Breast epithelium (tissue), 3 donors: Measurements from ENCODE around the gene PPP6R3.

Source experiments
- POLR2AphosphoS5 ChIP-seq, 3 donors: sonication (generic); formaldehyde crosslinking; IDR thresholded peaks; one replicate each; pipeline ENCODE4 v1.6.1; 2017; ENCODE audit warnings: antibody characterized with exemption in 3 of 3
- TF ChIP-seq, protein P1 (sequence below), 3 donors: fragments of 450-650 bp; IDR thresholded peaks; one replicate each; pipeline ENCODE4 v1.5.1; 2016 to 2017; ENCODE audit warnings: antibody characterized with exemption in 3 of 3, mild to moderate bottlenecking in 3 of 3, moderate library complexity in 3 of 3

GRCh38 chr11:68470304-68470811 is 9.8 kb downstream of the PPP6R3 start:
- no peak for TF ChIP-seq POLR2AphosphoS5 (IDR thresholded peaks at IDR 0.05)
- TF ChIP-seq, protein P1, sequence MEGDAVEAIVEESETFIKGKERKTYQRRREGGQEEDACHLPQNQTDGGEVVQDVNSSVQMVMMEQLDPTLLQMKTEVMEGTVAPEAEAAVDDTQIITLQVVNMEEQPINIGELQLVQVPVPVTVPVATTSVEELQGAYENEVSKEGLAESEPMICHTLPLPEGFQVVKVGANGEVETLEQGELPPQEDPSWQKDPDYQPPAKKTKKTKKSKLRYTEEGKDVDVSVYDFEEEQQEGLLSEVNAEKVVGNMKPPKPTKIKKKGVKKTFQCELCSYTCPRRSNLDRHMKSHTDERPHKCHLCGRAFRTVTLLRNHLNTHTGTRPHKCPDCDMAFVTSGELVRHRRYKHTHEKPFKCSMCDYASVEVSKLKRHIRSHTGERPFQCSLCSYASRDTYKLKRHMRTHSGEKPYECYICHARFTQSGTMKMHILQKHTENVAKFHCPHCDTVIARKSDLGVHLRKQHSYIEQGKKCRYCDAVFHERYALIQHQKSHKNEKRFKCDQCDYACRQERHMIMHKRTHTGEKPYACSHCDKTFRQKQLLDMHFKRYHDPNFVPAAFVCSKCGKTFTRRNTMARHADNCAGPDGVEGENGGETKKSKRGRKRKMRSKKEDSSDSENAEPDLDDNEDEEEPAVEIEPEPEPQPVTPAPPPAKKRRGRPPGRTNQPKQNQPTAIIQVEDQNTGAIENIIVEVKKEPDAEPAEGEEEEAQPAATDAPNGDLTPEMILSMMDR (IDR thresholded peaks at IDR 0.05), result no peak
